Measurements from ENCODE around the gene RNF167. TPM values are rescaled to one million over a fixed set of nuclear protein-coding genes. Genes with fewer than 3 reads are reported as not detected.

Gene RNF167
- polyA plus RNA-seq, 1 donor (not counting 4 experiments of a cell fraction or from before 2014, with no cell fraction given), result 101 TPM

DNA sequence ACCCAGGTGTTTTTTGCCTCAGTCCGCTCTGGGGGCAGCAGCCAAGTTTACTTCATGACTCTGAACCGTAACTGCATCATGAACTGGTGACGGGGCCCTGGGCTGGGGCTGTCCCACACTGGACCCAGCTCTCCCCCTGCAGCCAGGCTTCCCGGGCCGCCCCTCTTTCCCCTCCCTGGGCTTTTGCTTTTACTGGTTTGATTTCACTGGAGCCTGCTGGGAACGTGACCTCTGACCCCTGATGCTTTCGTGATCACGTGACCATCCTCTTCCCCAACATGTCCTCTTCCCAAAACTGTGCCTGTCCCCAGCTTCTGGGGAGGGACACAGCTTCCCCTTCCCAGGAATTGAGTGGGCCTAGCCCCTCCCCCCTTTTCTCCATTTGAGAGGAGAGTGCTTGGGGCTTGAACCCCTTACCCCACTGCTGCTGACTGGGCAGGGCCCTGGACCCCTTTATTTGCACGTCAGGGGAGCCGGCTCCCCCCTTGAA is 42.8 kb upstream of the RNF167 start:
- H2AFZ ChIP-seq (ENCODE audit: control insufficient read depth, low read length), result no peak overlapping the region
- TF ChIP-seq EZH2 (IDR thresholded peaks at IDR 0.05; ENCODE audit: low read length) (no peak), CTCF (optimal IDR thresholded peaks at IDR 0.05 in 1 of 3, IDR thresholded peaks at IDR 0.05 in 1 of 3, conservative IDR thresholded peaks at IDR 0.05 in 1 of 3; ENCODE audit: extremely low read depth in 1 of 3, insufficient read depth in 2 of 3, low read length in 3 of 3) (no peak)
- no peaks in the 10 kb centered on the region for H3K9me1 ChIP-seq (ENCODE audit: control insufficient read depth, extremely low read depth, insufficient read depth, low read length)
- H3K9me3 ChIP-seq (ENCODE audit: control insufficient read depth, low read depth, low read length), result no peaks in the 10 kb centered on the region
- H3K4me3 ChIP-seq (ENCODE audit: control insufficient read depth in 2 of 3, extremely low read depth in 1 of 3, insufficient read depth in 2 of 3, low read depth in 1 of 3, low read length in 3 of 3), result no peak overlapping the region
- H3K27ac ChIP-seq (ENCODE audit: control insufficient read depth, insufficient read depth, low read length), result no peak overlapping the region
- dilution Hi-C loops (cut with MboI; ENCODE audit: extremely low pct_ligation_motif_present, low sequenced_read_pairs), result no loop called here
- H3K79me2 ChIP-seq (ENCODE audit: control insufficient read depth, insufficient read depth, low read length), result no peaks in the 10 kb centered on the region
- peaks cover 6% of the 10 kb centered on the region for H3K4me1 ChIP-seq (ENCODE audit: control insufficient read depth, extremely low read depth, insufficient read depth, low read length)
- no peak overlapping the region for H3K4me2 ChIP-seq (ENCODE audit: control insufficient read depth, extremely low read depth, insufficient read depth, low read depth, low read length)
- peaks cover 12% of the 10 kb centered on the region for H4K20me1 ChIP-seq (ENCODE audit: control insufficient read depth, extremely low read depth, insufficient read depth, low read length)
- no peak for DNase-seq (ENCODE audit: low read depth, low spot score)
- no peak for FAIRE-seq
- H3K36me3 ChIP-seq (ENCODE audit: control insufficient read depth in 2 of 2, extremely low read depth in 1 of 2, insufficient read depth in 2 of 2, low read length in 2 of 2), result peaks cover 39% of the 10 kb centered on the region in 2 experiments
- H3K9ac ChIP-seq (ENCODE audit: control insufficient read depth, extremely low read depth, insufficient read depth, low read length), result no peak overlapping the region
- H3K27me3 ChIP-seq (ENCODE audit: control insufficient read depth, extremely low read depth, insufficient read depth, low read length), result no peaks in the 10 kb centered on the region

- Histone ChIP-seq H4K20me1 (ENCODE audit: control insufficient read depth, extremely low read depth, insufficient read depth, low read length) (peaks cover 12% of the 10 kb centered on the region), H3K4me3 (ENCODE audit: control insufficient read depth in 2 of 3, extremely low read depth in 1 of 3, insufficient read depth in 2 of 3, low read depth in 1 of 3, low read length in 3 of 3) (no peak overlapping the region), H3K4me1 (ENCODE audit: control insufficient read depth, extremely low read depth, insufficient read depth, low read length) (peaks cover 7% of the 10 kb centered on the region), H3K9me3 (ENCODE audit: control insufficient read depth, low read depth, low read length) (no peaks in the 10 kb centered on the region), H3K27me3 (ENCODE audit: control insufficient read depth, extremely low read depth, insufficient read depth, low read length) (no peaks in the 10 kb centered on the region), H3K4me2 (ENCODE audit: control insufficient read depth, extremely low read depth, insufficient read depth, low read depth, low read length) (no peak overlapping the region), H3K9me1 (ENCODE audit: control insufficient read depth, extremely low read depth, insufficient read depth, low read length) (no peaks in the 10 kb centered on the region), H3K9ac (ENCODE audit: control insufficient read depth, extremely low read depth, insufficient read depth, low read length) (no peak overlapping the region), H3K36me3 (ENCODE audit: control insufficient read depth in 2 of 2, extremely low read depth in 1 of 2, insufficient read depth in 2 of 2, low read length in 2 of 2) (peaks cover 34% of the 10 kb centered on the region in 2 experiments), H3K79me2 (ENCODE audit: control insufficient read depth, insufficient read depth, low read length) (no peaks in the 10 kb centered on the region), H2AFZ (ENCODE audit: control insufficient read depth, low read length) (no peak overlapping the region), H3K27ac (ENCODE audit: control insufficient read depth, insufficient read depth, low read length) (no peak overlapping the region)
- no peak for FAIRE-seq
- dilution Hi-C loops (cut with MboI; ENCODE audit: extremely low pct_ligation_motif_present, low sequenced_read_pairs), result no loop called here
- no peak for DNase-seq (ENCODE audit: low read depth, low spot score)
- no peak for TF ChIP-seq CTCF (optimal IDR thresholded peaks at IDR 0.05 in 1 of 3, IDR thresholded peaks at IDR 0.05 in 1 of 3, conservative IDR thresholded peaks at IDR 0.05 in 1 of 3; ENCODE audit: extremely low read depth in 1 of 3, insufficient read depth in 2 of 3, low read length in 3 of 3)
- no peak for TF ChIP-seq EZH2 (IDR thresholded peaks at IDR 0.05; ENCODE audit: low read length)
Measured at GRCh38 chr17:4897785-4898184, 42.3 kb upstream of the RNF167 start.

Data from keratinocyte (primary cell).